ENCODE results near the gene C12orf43.

The C12orf43 gene

DNA sequence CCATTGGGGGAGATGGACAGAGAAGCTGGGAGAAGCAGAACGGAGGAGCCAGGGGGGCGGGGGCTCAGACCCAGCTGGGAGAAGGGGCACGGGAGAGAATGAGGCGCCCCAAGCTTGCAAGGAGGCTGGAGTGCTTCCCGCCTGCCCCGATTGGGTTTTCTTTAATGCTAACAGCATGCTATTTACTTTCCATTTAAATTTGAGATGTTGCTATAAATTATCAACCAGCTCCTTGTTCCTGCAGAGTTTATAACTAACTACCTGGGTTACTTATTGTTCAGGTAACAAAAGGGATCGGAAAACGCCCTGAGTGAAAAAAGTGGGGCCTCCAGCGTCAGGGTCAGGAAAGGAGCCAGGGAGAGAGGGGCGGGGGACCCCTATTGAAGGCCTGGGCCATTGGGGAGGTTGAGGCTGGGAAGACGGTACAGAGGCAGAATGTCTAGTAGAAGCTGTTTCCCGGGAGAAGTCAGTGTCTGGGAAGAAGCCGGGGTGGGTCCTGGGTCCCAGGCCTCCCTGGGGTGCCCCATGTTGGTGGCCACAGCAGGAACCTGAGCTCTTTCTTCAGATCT, 35.4 kb downstream of the C12orf43 start:
- in situ Hi-C loops (cut with HindIII; ENCODE audit: low sequenced_read_pairs) = loop anchor here (10.0 kb wide), 2 partner anchors 356 to 396 kb away; partner anchors contain the start of gene POP5

DNA sequence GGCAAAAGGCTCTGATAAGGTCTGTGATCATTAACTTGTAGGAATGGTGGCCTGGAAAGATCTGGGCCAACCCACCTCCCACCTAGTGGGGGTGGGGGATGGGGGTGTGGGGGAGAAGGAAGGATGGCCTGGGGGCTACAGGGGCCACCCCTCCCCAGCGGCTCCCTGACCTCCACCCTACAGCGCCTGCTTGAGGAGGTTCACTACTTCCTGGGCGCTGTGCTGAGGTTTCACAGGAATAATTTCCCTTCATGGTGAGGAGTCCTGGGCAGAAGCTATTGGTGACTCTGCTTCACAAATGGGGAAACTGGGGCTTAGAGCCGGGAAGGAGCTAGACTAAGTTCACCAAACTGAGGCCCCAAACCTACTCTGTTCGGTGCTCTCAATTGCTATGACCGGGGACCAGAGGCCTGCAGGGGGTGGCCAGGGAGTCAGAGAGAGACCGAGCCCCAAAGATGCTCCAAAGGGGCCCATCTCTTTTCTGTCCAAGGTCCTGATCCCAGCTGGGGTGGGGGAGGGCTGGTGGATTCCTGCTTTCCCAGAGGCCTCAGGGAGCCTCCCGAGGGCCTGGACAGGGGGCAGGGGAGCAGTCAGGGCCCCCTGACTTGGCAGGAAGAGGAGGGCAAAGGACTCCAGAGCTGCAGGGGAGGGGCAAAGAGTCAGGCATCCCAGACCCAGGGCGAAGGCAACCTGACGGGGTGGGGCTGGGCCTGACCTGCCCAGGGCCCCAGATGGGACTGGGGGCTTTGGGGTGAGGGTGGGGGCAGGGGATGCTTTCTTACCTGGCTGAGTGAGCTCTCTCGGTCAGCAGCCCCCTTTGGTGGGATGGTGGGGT, 36.2 kb downstream of the C12orf43 start:
- in situ Hi-C loops (cut with HindIII; ENCODE audit: low sequenced_read_pairs) = loop anchor here (10.0 kb wide), 2 partner anchors 355 to 395 kb away; partner anchors contain the start of gene POP5

- in situ Hi-C loops (cut with HindIII; ENCODE audit: low sequenced_read_pairs) = no loop called here
These were observed 36.9 kb downstream of the C12orf43 start for GRCh38 chr12:120979220-120979861.

DNA sequence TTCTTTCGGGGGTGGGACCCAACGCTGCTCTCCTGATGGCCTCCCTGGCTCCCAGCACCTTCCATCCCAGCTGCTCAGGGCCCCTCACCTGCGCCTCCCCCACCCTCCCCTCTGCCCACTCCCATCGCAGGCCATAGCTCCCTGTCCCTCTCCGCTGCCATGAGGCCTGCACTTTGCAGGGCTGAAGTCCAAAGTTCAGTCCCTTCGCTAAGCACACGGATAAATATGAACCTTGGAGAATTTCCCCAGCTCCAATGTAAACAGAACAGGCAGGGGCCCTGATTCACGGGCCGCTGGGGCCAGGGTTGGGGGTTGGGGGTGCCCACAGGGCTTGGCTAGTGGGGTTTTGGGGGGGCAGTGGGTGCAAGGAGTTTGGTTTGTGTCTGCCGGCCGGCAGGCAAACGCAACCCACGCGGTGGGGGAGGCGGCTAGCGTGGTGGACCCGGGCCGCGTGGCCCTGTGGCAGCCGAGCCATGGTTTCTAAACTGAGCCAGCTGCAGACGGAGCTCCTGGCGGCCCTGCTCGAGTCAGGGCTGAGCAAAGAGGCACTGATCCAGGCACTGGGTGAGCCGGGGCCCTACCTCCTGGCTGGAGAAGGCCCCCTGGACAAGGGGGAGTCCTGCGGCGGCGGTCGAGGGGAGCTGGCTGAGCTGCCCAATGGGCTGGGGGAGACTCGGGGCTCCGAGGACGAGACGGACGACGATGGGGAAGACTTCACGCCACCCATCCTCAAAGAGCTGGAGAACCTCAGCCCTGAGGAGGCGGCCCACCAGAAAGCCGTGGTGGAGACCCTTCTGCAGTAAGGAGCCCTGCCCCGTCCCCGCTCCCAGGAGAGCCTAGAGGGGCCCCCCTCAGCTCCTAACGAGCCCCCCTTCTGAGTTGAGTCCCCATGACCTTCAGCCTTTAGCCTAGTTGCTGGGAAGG, 37.7 kb downstream of the C12orf43 start, which contains the start of gene HNF1A:
HNF1A (plus strand) TSS at position 248 of the 924 bp plus-strand sequence; CDS start at position 474, 226 bp downstream.
- in situ Hi-C loops (cut with HindIII; ENCODE audit: low sequenced_read_pairs) = no loop called here

GRCh38 chr12:120977531-120978295, 38.6 kb downstream of the C12orf43 start:
- in situ Hi-C loops (cut with HindIII; ENCODE audit: low sequenced_read_pairs) = no loop called here

- in situ Hi-C loops (cut with HindIII; ENCODE audit: low sequenced_read_pairs) = no loop called here
These were observed 43.3 kb downstream of the C12orf43 start for GRCh38 chr12:120972870-120973543.

- in situ Hi-C loops (cut with HindIII; ENCODE audit: low sequenced_read_pairs) = no loop called here
These were observed 44.7 kb downstream of the C12orf43 start for GRCh38 chr12:120971299-120972180.

GRCh38 chr12:120970310-120970709, 46.0 kb downstream of the C12orf43 start:
- in situ Hi-C loops (cut with HindIII; ENCODE audit: low sequenced_read_pairs) = no loop called here

GRCh38 chr12:120965534-120966091, 50.7 kb downstream of the C12orf43 start:
- in situ Hi-C loops (cut with HindIII; ENCODE audit: low sequenced_read_pairs) = no loop called here

GRCh38 chr12:120964298-120964697, 52.0 kb downstream of the C12orf43 start:
- in situ Hi-C loops (cut with HindIII; ENCODE audit: low sequenced_read_pairs) = no loop called here

DNA sequence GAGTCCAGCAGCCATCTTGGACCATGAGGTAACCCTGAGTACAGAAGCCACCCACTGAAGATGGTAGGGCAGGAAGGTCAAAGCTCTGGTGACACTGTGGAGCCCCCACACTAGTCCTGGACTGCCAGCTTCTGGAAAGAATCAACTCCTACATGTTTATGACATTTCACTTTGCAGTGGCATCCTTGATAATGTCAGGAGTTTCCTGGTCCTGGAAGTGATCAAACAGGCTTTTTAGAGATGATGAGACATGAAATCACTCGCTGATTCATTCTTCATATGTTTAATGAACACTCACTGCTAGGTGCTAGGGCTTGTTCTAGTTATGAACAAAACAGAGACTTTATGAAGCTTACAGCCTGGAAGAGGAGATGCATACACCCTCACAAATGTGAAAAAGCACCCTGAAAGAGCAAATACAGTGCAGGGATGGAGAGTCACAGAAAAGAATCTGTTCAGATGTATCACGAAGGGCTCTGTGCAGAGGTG, 53.7 kb downstream of the C12orf43 start:
- in situ Hi-C loops (cut with HindIII; ENCODE audit: low sequenced_read_pairs) = no loop called here

GRCh38 chr12:120961604-120962531, 54.4 kb downstream of the C12orf43 start:
- in situ Hi-C loops (cut with HindIII; ENCODE audit: low sequenced_read_pairs) = no loop called here

DNA sequence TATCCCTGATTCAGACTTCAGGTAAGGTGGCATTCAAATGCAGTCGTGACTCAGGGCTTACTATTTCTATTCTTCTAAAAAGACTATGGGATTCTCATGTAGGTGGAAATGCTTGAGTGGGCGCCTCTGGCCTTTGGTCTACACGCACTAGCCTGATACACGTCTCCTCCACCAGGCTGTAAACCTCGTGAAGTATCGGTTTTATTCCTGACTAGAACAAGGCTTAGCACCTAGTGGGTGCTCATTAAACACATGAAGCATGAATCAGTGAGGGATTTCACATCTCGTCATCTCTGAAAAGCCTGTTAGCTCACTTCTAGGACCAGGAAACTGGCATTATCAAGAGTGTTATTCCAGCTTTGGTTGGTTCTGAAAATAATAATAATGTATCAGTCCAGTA, 55.6 kb downstream of the C12orf43 start:
- in situ Hi-C loops (cut with HindIII; ENCODE audit: low sequenced_read_pairs) = no loop called here

DNA sequence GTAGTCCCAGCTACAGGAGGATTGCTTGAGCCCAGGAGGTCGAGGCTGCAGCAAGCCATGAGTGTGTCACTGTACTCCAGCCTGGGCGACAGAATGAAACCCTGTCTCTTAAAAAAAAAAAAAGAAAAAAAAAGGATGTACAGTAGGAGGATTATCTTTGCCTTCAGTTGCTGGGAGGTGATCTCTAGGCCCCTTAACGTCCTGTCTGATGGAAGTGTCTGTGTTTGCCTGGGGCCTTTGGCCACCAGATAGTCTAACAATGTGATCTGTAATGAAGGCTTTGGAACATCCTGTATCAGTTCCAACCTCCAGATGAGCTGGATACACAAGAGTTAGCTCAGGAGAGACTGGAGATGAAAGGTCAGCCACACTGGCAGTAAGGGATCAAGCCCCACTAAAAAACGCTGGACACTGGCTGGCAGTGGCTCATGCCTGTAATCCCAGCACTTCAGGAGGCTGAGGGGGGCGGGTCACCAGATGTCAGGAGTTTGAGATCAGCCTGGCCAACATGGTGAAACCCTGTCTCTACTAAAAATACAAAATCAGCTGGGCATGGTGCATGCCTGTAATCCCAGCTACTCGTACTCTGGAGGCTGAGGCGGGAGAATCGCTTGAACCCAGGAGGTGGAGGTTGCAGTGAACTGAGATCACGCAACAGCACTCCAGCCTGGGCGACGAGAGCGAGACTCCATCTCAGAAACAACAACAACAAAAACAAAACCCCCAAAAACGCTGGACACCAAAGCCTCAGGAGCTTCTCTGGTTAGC, 57.0 kb downstream of the C12orf43 start:
- in situ Hi-C loops (cut with HindIII; ENCODE audit: low sequenced_read_pairs) = no loop called here

GRCh38 chr12:120956579-120957300, 59.5 kb downstream of the C12orf43 start:
- in situ Hi-C loops (cut with HindIII; ENCODE audit: low sequenced_read_pairs) = no loop called here
